GM10248 (cell line): ENCODE results near the gene OR52A1.
A peak's percentile ranks its signal among the peaks of the same experiment; 100 is the strongest.

Experiments
- CTCF ChIA-PET: fragments of 300-600 bp; sonication (Branson Sonifier 250); formaldehyde crosslinking; extraction: SDS; loops from one replicate; lab custom pipeline; 2021; ENCODE audit warnings: antibody characterized with exemption; lab: Yijun Ruan, JAX
- POLR2A ChIA-PET: fragments of 350-650 bp; sonication (Branson Sonifier 250); formaldehyde crosslinking; extraction: SDS; loops from one replicate; lab custom pipeline; 2020; ENCODE audit warnings: antibody characterized with exemption; lab: Yijun Ruan, JAX
- DNase-seq: peaks from one replicate; pipeline ENCODE4 v3.0.0; 2012; ENCODE audit errors: extremely low spot score
- CTCF ChIP-seq: IDR thresholded peaks from 2 replicates; pipeline ENCODE4 v1.5.1; 2012; ENCODE audit warnings: mild to moderate bottlenecking, low read depth; ENCODE audit errors: extremely low read depth, missing control alignments, control extremely low read depth

Gene OR52A1

GRCh38 chr11:5131584-5132335 lies 22.8 kb downstream of the OR52A1 start:
- DNase-seq, result no peak
- no peak for TF ChIP-seq CTCF
- ChIA-PET POLR2A (no interaction called here), CTCF (no interaction called here)

GRCh38 chr11:5129457-5129877 lies 25.1 kb downstream of the OR52A1 start:
- TF ChIP-seq CTCF, result no peak
- DNase-seq, result no peak
- ChIA-PET POLR2A (no interaction called here), CTCF (no interaction called here)

GRCh38 chr11:5124891-5125620 lies 29.5 kb downstream of the OR52A1 start:
- POLR2A ChIA-PET, result no interaction called here

GRCh38 chr11:5123802-5124521 lies 30.6 kb downstream of the OR52A1 start:
- POLR2A ChIA-PET, result no interaction called here
- peak; percentile 81 for TF ChIP-seq CTCF
- peak; percentile 22 for DNase-seq
- CTCF ChIA-PET, result interaction anchor here (0.8 to 2.5 kb wide), 7 partner anchors 12 to 908 kb away, joined by 3 to 12 read pairs (median 4); no protein-coding TSS in a partner anchor

More at GRCh38 chr11:5124891-5125620, 29.5 kb downstream of the OR52A1 start:
- no peak for DNase-seq
- CTCF ChIA-PET, result interaction anchor here (0.9 to 2.5 kb wide), 6 partner anchors 10 to 256 kb away, joined by 3 to 12 read pairs (median 3); no protein-coding TSS in a partner anchor
- no peak for TF ChIP-seq CTCF

GRCh38 chr11:5118893-5119292 lies 35.7 kb downstream of the OR52A1 start:
- POLR2A ChIA-PET, result no interaction called here
- TF ChIP-seq CTCF, result no peak
- no peak for DNase-seq
- CTCF ChIA-PET, result interaction anchor here (1.6 kb wide), 1 partner anchor 251 kb away, joined by 3 read pairs; no protein-coding TSS in a partner anchor

GRCh38 chr11:5117588-5117987 lies 37.0 kb downstream of the OR52A1 start:
- ChIA-PET POLR2A (no interaction called here), CTCF (no interaction called here)
- TF ChIP-seq CTCF, result no peak
- DNase-seq, result no peak
